OCI-LY1 (cell line): Measurements from ENCODE around the gene PBX1.

Source experiments
- H2AFZ ChIP-seq: fragments of 200-600 bp; sonication (generic), shearing (Covaris generic); 2 replicates; pipeline ENCODE4 v1.6.0; 2014; ENCODE audit warnings: antibody characterized with exemption, mild to moderate bottlenecking, low read length
- H3F3A ChIP-seq: fragments of 200-600 bp; sonication (generic), shearing (Covaris generic); 2 replicates; pipeline ENCODE4 v1.6.0; 2014; ENCODE audit warnings: mild to moderate bottlenecking, antibody characterized with exemption, low read length, moderate library complexity; ENCODE audit not compliant: insufficient read depth
- H3K27ac ChIP-seq: fragments of 200-600 bp; sonication (generic); 2 replicates; pipeline ENCODE4 v1.5.1; 2014; ENCODE audit warnings: low read length, mixed run types, mild to moderate bottlenecking, low read depth; ENCODE audit not compliant: poor library complexity, severe bottlenecking
- H3K27me3 ChIP-seq: fragments of 200-600 bp; sonication (generic); 2 replicates; pipeline ENCODE4 v1.6.0; 2014; ENCODE audit warnings: antibody characterized with exemption, mild to moderate bottlenecking, low read length, moderate library complexity; ENCODE audit not compliant: insufficient read depth
- H3K36me3 ChIP-seq: fragments of 200-600 bp; sonication (generic); 2 replicates; pipeline ENCODE4 v1.6.1; 2014; ENCODE audit warnings: mild to moderate bottlenecking, antibody characterized with exemption, low read length, moderate library complexity, mixed read lengths; ENCODE audit not compliant: insufficient read depth
- H3K4me1 ChIP-seq: fragments of 200-600 bp; sonication (generic); 2 replicates; pipeline ENCODE4 v1.5.1; 2014; ENCODE audit warnings: mild to moderate bottlenecking, low read length, moderate library complexity; ENCODE audit not compliant: insufficient read depth, severe bottlenecking
- H3K4me2 ChIP-seq: fragments of 200-600 bp; sonication (generic), shearing (Covaris generic); 2 replicates; pipeline ENCODE4 v1.6.1; 2014; ENCODE audit warnings: low read length
- H3K4me3 ChIP-seq: fragments of 200-600 bp; sonication (generic); 2 replicates; pipeline ENCODE4 v1.5.1; 2014; ENCODE audit warnings: low read length, low read depth, mild to moderate bottlenecking, mixed read lengths; ENCODE audit not compliant: poor library complexity, severe bottlenecking
- H3K79me2 ChIP-seq: fragments of 200-600 bp; shearing (Covaris generic); 2 replicates; pipeline ENCODE4 v1.6.1; 2016; ENCODE audit warnings: mixed run types, low read length, mixed read lengths; ENCODE audit not compliant: insufficient read depth
- H3K9ac ChIP-seq: fragments of 200-600 bp; sonication (generic), shearing (Covaris generic); 2 replicates; pipeline ENCODE4 v1.6.1; 2014; ENCODE audit warnings: mild to moderate bottlenecking, low read length, mixed read lengths
- H3K9me2 ChIP-seq: fragments of 200-600 bp; sonication (generic), shearing (Covaris generic); 2 replicates; pipeline ENCODE4 v1.6.1; 2014; ENCODE audit warnings: low read depth, mild to moderate bottlenecking, low read length, mixed read lengths
- H3K9me3 ChIP-seq: fragments of 200-600 bp; shearing (Covaris generic); 2 replicates; pipeline ENCODE4 v1.6.1; 2014; ENCODE audit warnings: low read length, mixed read lengths
- H4K20me1 ChIP-seq: fragments of 200-600 bp; sonication (generic), shearing (Covaris generic); 2 replicates; pipeline ENCODE4 v1.6.0; 2016; ENCODE audit warnings: mild to moderate bottlenecking, low read length; ENCODE audit not compliant: insufficient read depth
- EZH2 ChIP-seq: fragments of 200-600 bp; sonication (generic), shearing (Covaris generic); IDR thresholded peaks from 2 replicates; pipeline ENCODE4 v1.8.0; 2017; ENCODE audit warnings: borderline replicate concordance, mixed run types, mild to moderate bottlenecking, antibody characterized with exemption, low read length, moderate library complexity, mixed read lengths
- TF ChIP-seq, protein P1 (sequence below): fragments of 200-600 bp; sonication (generic), shearing (Covaris generic); IDR thresholded peaks from 2 replicates; pipeline ENCODE4 v1.5.1; 2017; ENCODE audit warnings: mild to moderate bottlenecking, antibody characterized with exemption, low read length, moderate library complexity, mixed read lengths

PBX1 gene

DNA sequence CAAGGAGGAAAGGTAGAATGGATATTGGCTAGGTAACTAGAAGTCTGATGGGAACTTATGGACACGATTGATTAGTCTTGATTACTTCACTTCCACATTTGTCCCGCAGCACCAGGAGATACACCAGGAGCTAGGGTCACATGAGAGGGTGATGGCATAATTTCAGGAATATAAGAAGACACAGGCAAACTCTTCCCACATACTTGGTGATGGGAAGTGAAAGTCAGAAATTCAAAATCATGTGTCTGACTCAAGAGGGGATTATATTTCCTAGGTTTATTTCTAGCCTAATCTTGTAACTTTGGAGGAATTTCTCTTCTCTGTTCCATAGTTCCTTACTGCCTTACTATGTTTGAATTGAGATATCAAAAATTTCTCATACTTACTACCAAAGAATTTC lies 185.0 kb downstream of the PBX1 start:
- H2AFZ ChIP-seq = no peak overlapping the region
- no peaks in the 10 kb centered on the region for H3K36me3 ChIP-seq
- H3F3A ChIP-seq = no peaks in the 10 kb centered on the region
- TF ChIP-seq, protein P1, sequence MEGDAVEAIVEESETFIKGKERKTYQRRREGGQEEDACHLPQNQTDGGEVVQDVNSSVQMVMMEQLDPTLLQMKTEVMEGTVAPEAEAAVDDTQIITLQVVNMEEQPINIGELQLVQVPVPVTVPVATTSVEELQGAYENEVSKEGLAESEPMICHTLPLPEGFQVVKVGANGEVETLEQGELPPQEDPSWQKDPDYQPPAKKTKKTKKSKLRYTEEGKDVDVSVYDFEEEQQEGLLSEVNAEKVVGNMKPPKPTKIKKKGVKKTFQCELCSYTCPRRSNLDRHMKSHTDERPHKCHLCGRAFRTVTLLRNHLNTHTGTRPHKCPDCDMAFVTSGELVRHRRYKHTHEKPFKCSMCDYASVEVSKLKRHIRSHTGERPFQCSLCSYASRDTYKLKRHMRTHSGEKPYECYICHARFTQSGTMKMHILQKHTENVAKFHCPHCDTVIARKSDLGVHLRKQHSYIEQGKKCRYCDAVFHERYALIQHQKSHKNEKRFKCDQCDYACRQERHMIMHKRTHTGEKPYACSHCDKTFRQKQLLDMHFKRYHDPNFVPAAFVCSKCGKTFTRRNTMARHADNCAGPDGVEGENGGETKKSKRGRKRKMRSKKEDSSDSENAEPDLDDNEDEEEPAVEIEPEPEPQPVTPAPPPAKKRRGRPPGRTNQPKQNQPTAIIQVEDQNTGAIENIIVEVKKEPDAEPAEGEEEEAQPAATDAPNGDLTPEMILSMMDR = no peak
- TF ChIP-seq EZH2 = no peak
- H3K9me2 ChIP-seq = no peaks in the 10 kb centered on the region
- no peak overlapping the region for H3K4me3 ChIP-seq
- no peaks in the 10 kb centered on the region for H4K20me1 ChIP-seq
- H3K9ac ChIP-seq = no peak overlapping the region
- H3K9me3 ChIP-seq = no peaks in the 10 kb centered on the region
- no peaks in the 10 kb centered on the region for H3K4me1 ChIP-seq
- H3K79me2 ChIP-seq = no peaks in the 10 kb centered on the region
- H3K4me2 ChIP-seq = no peak overlapping the region
- H3K27ac ChIP-seq = no peak overlapping the region
- H3K27me3 ChIP-seq = no peaks in the 10 kb centered on the region

DNA sequence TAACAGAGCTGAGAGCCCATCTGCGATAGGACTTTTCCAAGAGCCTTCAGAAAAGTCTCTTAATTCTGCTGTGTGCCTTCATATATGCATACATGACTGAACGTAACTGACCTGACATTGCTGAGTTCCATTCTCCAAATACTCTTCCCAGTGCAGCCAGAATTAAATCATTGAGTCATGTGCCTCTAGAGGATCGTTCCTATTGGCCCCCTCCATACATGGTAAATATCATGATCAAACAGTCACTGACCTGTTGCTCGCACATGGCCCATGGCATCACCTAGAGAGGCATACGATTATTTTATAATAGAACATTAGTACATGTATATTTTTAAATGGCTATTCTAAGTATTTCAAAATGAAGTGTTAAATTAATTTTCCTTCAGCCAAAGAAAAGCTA lies 186.8 kb downstream of the PBX1 start:
- Histone ChIP-seq H3K9ac (no peak overlapping the region), H3F3A (no peaks in the 10 kb centered on the region), H3K4me3 (no peak overlapping the region), H3K4me1 (no peaks in the 10 kb centered on the region), H3K36me3 (no peaks in the 10 kb centered on the region), H4K20me1 (no peaks in the 10 kb centered on the region), H3K9me3 (no peaks in the 10 kb centered on the region), H2AFZ (no peak overlapping the region), H3K9me2 (no peaks in the 10 kb centered on the region), H3K79me2 (no peaks in the 10 kb centered on the region), H3K27me3 (no peaks in the 10 kb centered on the region), H3K27ac (no peak overlapping the region), H3K4me2 (no peak overlapping the region)
- no peak for TF ChIP-seq EZH2
- TF ChIP-seq, protein P1 = no peak

DNA sequence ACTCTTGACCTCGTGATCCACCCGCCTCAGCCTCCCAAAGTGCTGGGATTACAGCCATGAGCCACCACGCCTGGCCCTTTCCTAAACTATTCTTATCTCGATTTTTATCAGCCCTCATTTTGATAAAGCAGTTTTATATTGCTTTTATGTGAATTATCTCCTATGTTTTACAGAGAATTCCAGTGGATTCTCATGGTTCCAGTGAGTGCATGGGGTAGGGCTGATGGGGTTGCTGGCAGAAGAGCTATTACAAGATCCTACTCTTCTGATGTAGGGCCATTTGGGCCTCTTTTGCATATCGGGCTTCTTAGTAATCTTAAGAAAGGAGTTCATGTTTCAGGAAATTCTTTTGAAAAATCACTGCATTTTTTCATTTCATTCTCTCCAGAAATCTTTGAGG lies 187.6 kb downstream of the PBX1 start:
- H4K20me1 ChIP-seq = no peaks in the 10 kb centered on the region
- no peak overlapping the region for H3K4me2 ChIP-seq
- no peaks in the 10 kb centered on the region for H3K36me3 ChIP-seq
- H2AFZ ChIP-seq = no peak overlapping the region
- no peaks in the 10 kb centered on the region for H3K9me3 ChIP-seq
- H3F3A ChIP-seq = no peaks in the 10 kb centered on the region
- no peaks in the 10 kb centered on the region for H3K4me1 ChIP-seq
- H3K9me2 ChIP-seq = no peaks in the 10 kb centered on the region
- no peak overlapping the region for H3K27ac ChIP-seq
- no peak overlapping the region for H3K9ac ChIP-seq
- TF ChIP-seq, protein P1 = no peak
- no peak for TF ChIP-seq EZH2
- no peak overlapping the region for H3K4me3 ChIP-seq
- H3K79me2 ChIP-seq = no peaks in the 10 kb centered on the region
- no peaks in the 10 kb centered on the region for H3K27me3 ChIP-seq
